Stimulated activated CD8-positive, alpha-beta memory T cell treated with anti-CD3 and anti-CD28 coated beads, Interleukin-15, amount 100 ng/mL, for 4 hours (primary cell): ENCODE results near the gene MKLN1.

Experiments used
- DNase-seq, 2 donors: peaks; one replicate each; pipeline ENCODE4 v3.0.0-alpha.2; 2020; ENCODE audit warnings: low read depth in 2 of 2

Gene MKLN1

DNA sequence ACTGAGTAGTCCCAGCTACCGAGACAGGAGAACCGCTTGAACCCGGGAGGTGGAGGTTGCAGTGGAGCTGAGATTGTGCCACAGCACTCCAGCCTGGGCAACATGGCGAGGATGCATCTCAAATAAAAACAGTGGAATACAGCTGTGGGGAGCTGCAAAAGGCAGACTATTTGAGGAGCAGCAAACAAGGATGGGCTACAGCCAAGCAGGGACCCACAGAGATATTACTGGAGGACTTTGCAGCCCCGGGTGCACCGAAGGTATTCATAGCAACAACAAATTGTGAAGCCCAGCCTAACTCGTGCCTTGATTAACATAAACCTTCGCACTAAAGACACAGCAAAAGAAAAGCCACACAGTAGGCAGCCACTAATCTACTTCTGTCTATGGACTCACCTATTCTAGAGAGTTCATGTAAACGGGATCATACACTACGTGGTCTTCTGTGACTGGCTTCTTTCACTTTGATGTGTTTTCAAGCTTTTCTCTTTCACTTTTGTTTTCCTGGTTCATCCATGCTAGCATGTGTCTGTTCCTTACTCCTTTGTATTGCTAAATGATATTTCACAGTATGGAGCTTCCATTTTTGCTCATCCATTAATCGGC is 194.8 kb downstream of the MKLN1 start:
- DNase-seq, result no peak

GRCh38 chr7:131524115-131524514 is 196.4 kb downstream of the MKLN1 start:
- DNase-seq, result no peak

DNA sequence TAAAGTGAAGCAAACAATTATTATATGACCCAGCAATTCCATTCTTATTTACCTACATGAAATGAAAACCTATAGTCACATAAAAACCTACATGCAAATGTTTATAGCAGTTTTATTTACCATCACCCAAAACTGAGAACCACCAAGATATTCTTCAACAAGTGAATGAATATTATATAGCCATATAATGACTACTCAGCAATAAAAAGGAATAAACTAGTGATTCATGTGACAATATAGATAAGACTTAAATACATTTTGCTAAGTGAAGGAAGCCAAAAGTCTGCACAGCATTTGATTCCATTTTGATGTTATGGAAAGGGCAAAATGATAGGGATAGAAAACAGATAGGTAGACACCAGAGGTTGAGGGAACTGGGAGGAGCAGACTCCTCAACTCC is 197.0 kb downstream of the MKLN1 start:
- DNase-seq, result no peak

DNA sequence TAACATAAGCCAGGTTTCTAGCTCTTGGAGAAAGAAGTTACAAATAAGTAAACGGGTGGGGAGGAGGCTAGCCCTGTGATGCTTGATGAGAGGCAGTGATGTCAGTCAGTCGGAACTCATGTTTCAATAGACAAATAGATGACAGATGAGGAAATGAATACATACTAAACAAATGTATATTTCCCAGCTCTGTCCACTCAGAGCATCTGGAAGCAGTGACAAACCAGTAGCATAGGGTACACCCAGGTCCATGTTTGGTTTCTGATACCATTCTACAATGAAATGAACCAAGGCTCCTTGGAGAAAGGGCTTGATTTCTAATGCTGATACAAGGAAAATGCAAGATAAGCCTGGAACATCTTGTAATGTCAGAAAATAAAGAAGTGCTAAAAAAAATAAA is 198.1 kb downstream of the MKLN1 start:
- no peak for DNase-seq

GRCh38 chr7:131527456-131527855 is 199.8 kb downstream of the MKLN1 start:
- no peak for DNase-seq

DNA sequence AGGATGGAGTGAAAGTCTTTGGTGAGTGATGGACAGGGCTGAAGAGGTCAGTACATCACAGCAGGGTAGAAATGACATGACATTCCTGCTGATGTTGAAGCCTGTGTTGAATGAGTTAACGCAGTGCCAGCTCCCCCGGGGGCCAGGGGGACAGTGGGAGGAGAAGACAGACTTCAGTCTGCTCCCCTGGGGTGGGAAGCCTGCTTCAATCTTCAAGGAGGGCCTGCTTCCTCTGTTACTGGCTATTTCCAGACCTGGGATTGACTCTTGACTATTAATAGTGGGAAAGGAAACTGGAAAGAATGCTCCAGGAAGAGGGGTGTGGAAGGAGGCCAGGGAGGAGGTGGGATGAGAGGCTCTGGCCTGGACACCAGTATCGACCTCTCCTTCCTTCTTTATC is 201.5 kb downstream of the MKLN1 start:
- DNase-seq, result no peak

DNA sequence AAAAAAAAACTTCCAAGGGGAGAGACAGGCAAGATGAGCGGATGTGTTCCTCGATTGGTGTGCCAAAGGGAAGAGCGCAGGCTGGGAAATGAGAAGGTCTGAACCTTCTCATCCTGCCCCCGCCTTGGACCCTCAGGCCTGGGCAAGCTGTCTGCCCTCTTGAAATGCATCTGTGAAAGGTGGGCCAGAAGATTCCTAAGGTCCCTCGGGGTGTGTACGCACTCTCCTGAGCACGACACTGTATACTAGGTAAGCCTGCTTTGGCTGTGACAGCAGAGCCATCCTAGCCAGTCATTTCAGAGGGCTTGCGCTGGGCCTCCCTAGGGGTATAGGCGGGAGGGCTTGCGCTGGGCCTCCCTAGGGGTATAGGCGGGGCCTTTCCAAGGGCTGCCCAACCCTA is 201.9 kb downstream of the MKLN1 start:
- no peak for DNase-seq

- DNase-seq, result no peak
Observed at GRCh38 chr7:131530137-131530536, 202.5 kb downstream of the MKLN1 start.

- no peak for DNase-seq
Observed at GRCh38 chr7:131532570-131533091, 205.0 kb downstream of the MKLN1 start.

DNA sequence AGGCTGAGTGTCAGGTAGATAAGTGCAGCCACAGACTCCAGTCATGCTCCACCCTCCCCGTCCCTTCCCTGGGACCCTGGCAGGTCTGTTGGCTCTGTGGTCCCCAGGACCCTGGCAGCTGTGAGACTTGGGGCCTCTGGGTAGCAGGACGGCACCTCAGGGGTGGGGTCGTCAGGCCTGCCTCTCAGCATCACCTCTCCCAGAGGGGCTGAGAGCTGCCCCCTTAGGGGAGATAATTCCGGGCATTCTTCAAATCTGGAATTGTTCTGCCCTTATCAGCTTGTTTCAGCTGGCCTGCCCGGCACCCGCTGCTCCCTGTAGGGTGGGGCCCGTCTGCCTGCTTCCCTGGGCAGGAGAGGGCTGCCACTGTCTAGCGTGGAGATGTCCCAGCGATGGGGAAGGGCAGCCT is 205.5 kb downstream of the MKLN1 start:
- DNase-seq, result no peak

DNA sequence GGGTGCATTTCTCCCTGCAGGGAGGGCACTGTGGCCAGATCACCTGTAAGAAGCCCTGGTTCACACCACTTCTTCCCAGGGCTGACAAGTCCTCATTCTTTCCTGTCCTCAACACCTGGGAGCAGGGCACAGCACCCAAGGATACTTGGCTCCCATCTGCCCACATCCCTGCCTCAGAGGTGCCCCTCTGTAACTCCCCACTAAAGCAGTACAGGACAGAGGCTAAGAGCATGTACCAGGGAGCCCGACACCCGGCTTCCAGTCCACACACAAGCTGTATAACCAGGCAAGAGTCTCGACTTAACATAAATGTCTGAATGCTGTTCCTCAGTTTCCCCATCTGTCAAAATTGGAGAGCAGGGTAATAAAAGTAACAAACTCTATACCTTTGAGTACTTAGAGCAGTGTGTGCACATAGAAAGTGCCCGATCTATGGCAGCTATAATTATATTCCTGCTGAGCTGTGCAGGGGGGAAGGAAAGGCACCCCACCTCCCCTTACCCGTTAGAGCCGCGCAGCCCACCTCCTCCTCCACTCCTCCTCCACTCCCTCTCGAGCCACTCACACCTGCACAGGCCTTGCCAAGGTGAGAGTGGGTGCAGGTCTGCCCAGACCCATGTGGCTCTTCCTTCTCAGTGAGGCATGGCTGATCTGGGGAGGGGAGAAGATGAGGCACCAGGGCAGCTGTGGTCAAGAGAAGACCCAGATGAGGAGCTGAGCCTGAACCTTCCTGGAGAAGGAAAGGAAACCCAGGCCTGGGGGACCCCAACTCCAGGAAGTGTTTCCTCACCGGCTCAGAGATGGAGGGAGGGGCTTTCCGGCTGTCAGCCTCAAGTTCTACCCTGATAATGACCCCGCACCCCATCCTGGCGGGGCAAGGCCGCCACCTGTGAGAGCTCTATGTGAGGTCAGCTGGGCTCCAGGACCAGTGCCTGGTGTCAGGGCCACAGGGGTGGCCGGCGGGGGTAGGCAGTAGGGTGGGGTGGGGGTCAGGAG is 206.2 kb downstream of the MKLN1 start:
- no peak for DNase-seq

DNA sequence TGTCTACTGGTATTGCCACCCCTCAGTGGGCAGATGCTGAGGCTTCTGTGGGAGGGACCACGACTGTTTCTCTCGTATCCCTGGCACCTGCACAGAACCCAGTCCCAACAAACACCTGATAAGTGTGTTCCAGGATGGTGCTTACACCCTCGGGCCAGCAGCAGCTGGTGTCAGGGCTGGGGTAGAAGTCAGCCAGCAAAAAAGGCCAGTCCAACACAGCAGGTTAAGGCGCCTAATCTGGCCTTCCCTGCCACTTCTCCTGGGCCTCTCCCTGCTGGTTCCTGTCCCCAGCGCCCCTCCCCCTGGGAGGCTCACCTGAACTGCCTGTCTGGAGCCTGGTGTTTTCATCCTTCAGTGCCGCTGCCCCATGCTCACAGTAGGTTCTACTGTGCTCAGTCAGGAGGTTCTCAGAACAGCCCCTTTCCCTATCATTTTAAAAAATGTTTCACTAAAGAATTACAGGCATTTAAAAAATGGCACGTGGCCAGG is 208.7 kb downstream of the MKLN1 start:
- no peak for DNase-seq

GRCh38 chr7:131537571-131537978 is 209.9 kb downstream of the MKLN1 start:
- no peak for DNase-seq

GRCh38 chr7:131538071-131538812 is 210.6 kb downstream of the MKLN1 start:
- no peak for DNase-seq

GRCh38 chr7:131538813-131539179 is 211.1 kb downstream of the MKLN1 start:
- no peak for DNase-seq

GRCh38 chr7:131540491-131541162 is 213.0 kb downstream of the MKLN1 start:
- DNase-seq, result no peak

DNA sequence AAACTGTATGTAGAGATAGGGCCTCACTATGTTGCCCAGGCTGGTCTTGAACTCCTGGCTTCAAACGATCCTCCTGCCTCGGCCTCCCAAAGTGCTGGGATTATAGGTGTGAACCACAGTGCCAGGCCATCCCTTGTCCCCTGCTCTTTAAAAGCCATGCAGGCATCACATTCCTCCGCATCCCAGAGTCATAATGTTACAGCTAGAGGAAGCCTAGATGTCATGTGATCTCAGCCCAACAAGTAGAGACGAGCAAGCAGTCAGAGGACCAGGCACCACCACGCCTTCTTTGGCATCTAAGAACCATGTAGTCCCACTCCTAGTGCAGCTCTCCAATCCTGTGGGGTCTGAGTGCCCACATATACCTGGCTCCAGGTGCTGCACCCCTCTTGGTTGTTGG is 215.6 kb downstream of the MKLN1 start:
- DNase-seq, result no peak

DNA sequence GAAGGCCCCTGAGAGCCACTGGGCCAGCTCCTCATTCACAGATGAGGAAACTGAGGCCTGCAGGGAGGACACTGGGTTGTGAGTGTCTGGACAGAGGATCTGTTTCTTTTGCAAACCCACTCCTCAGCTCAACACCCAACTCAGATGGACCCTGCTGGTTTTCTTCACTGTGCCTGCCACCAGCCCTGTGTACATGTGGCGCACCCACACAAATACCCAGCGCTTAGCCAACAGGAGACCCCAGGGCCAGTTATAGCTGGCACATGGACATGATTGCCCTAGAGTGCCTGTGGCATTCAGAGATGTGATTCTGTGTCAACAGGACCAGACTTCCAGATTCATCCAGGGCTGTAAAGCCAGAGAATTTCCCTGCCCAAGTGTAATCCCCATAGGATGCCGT is 216.3 kb downstream of the MKLN1 start:
- DNase-seq, result no peak

- no peak for DNase-seq
Observed at GRCh38 chr7:131544449-131545301, 217.0 kb downstream of the MKLN1 start.

GRCh38 chr7:131546126-131546525 is 218.4 kb downstream of the MKLN1 start:
- DNase-seq, result no peak
